HepG2 (cell line): ENCODE measurements around the gene SORBS2. TPM values are rescaled to one million over a fixed set of nuclear protein-coding genes. Genes with fewer than 3 reads are reported as not detected.

Experiments
- ATAC-seq: fragments of 200-7000 bp; cut with Tn5 transposase; 3 replicates; pipeline ENCODE4 v1.9.1; 2020; ENCODE audit warnings: mild to moderate bottlenecking, moderate library complexity
- BruUV-seq: library from RNA; stranded (reverse); fragments of 400-500 nt; replicated peaks from 2 replicates; lab custom pipeline; 2021; lab: Mats Ljungman, UMichigan
- CTCF ChIA-PET: fragments of 300-600 bp; formaldehyde crosslinking; extraction: SDS; loops from one replicate; lab custom pipeline; 2021; ENCODE audit warnings: low total read pairs, inconsistent platforms, low intra/inter-chr PET ratio; lab: Yijun Ruan, JAX
- POLR2A ChIA-PET: fragments of 350-600 bp; sonication (Branson Sonifier 250); formaldehyde crosslinking; loops from one replicate; lab custom pipeline; 2020; ENCODE audit warnings: antibody characterized with exemption, inconsistent platforms; lab: Yijun Ruan, JAX
- DNase-seq: peaks from one replicate; pipeline ENCODE4 v3.0.0-alpha.2; 2015; ENCODE audit warnings: low spot score
- FAIRE-seq: peaks from 3 replicates; lab custom pipeline; 2011; peaks lifted over from hg19 to GRCh38; lab: Jason Lieb, UNC
- H2AFZ ChIP-seq: one replicate; pipeline ENCODE4 v1.6.1; 2011; ENCODE audit warnings: low read length, inconsistent platforms
- H3K27ac ChIP-seq: fragments of 300-600 bp; 3 replicates; pipeline ENCODE4 v1.8.0; 2011; ENCODE audit warnings: mixed run types, mild to moderate bottlenecking, mixed read lengths, low read length, inconsistent platforms; ENCODE audit not compliant: insufficient read depth; ENCODE audit errors: extremely low read length
- H3K27me3 ChIP-seq, 2 experiments: fragments of 200-600 bp in 1 of 2; 2 replicates in 1 of 2; 3 replicates in 1 of 2; pipeline versions ENCODE4 v1.6.0 to v1.8.0; 2011; ENCODE audit warnings: low read length in 2 of 2, mild to moderate bottlenecking in 2 of 2, moderate library complexity in 2 of 2, inconsistent platforms in 1 of 2; ENCODE audit not compliant: insufficient read depth in 2 of 2, control insufficient read depth in 1 of 2
- H3K36me3 ChIP-seq, 2 experiments: fragments of 200-600 bp in 1 of 2; replicated peaks in 1 of 2; 2 replicates in 1 of 2; 3 replicates in 1 of 2; pipeline versions ENCODE4 v1.5.1 to v1.8.0; 2011; ENCODE audit warnings: low read length in 2 of 2, inconsistent platforms in 1 of 2; ENCODE audit not compliant: insufficient read depth in 2 of 2, control insufficient read depth in 1 of 2
- H3K4me1 ChIP-seq: 2 replicates; pipeline ENCODE4 v1.5.1; 2012; ENCODE audit warnings: low read length, inconsistent platforms; ENCODE audit not compliant: insufficient read depth
- H3K4me2 ChIP-seq: 2 replicates; pipeline ENCODE4 v1.6.0; 2011; ENCODE audit warnings: low read depth, low read length, inconsistent platforms
- H3K4me3 ChIP-seq, 3 experiments: fragments of 200-600 bp in 1 of 3; sonication (generic), shearing (Covaris generic) in 1 of 3; replicated peaks in 1 of 3; 2 replicates each; pipeline ENCODE4 v1.5.1; 2011 to 2016; ENCODE audit warnings: low read length in 3 of 3, inconsistent platforms in 2 of 3, low read depth in 2 of 3, mild to moderate bottlenecking in 2 of 3, control low read depth in 1 of 3, mixed read lengths in 1 of 3; ENCODE audit not compliant: insufficient read depth in 1 of 3
- H3K79me2 ChIP-seq: one replicate; pipeline ENCODE4 v1.6.1; 2011; ENCODE audit warnings: low read length, inconsistent platforms; ENCODE audit not compliant: insufficient read depth
- H3K9ac ChIP-seq: 2 replicates; pipeline ENCODE4 v1.6.0; 2011; ENCODE audit warnings: mild to moderate bottlenecking, low read depth, low read length, inconsistent platforms; ENCODE audit not compliant: insufficient read depth
- H3K9me3 ChIP-seq: 2 replicates; pipeline ENCODE4 v1.5.1; 2012; ENCODE audit warnings: mild to moderate bottlenecking, low read length
- H4K20me1 ChIP-seq: 2 replicates; pipeline ENCODE4 v1.6.0; 2011; ENCODE audit warnings: inconsistent platforms, mild to moderate bottlenecking, low read length, moderate library complexity; ENCODE audit not compliant: insufficient read depth
- CHD2 ChIP-seq: IDR thresholded peaks from 2 replicates; pipeline ENCODE4 v1.6.1; 2011; ENCODE audit warnings: low read depth, low read length, improper control_type of control experiment
- E2F1 ChIP-seq: sonication (generic); formaldehyde crosslinking; IDR thresholded peaks from 2 replicates; pipeline ENCODE4 v1.5.0; 2020; ENCODE audit warnings: missing genetic modification reagents
- FOXP1 ChIP-seq, 2 experiments: fragments of 450-650 bp in 1 of 2; IDR thresholded peaks; 2 replicates each; pipeline ENCODE4 v1.6.1; 2017 to 2018; ENCODE audit warnings: antibody characterized with exemption in 1 of 2
- IRF1 ChIP-seq: sonication (generic); formaldehyde crosslinking; IDR thresholded peaks from 2 replicates; pipeline ENCODE4 v1.4.0; 2020; ENCODE audit warnings: low read depth, mild to moderate bottlenecking, missing genetic modification reagents
- KDM2A ChIP-seq: sonication (generic); formaldehyde crosslinking; IDR thresholded peaks from 2 replicates; pipeline ENCODE4 v1.4.0; 2020; ENCODE audit warnings: low read depth, missing genetic modification reagents, borderline replicate concordance
- MEF2D ChIP-seq: sonication (generic); formaldehyde crosslinking; IDR thresholded peaks from 2 replicates; pipeline ENCODE4 v1.5.1; 2020; ENCODE audit warnings: mild to moderate bottlenecking, missing genetic modification reagents
- NCOA1 ChIP-seq: sonication (generic); formaldehyde crosslinking; IDR thresholded peaks from 2 replicates; pipeline ENCODE4 v1.9.0; 2021; ENCODE audit warnings: missing genetic modification reagents
- SRY ChIP-seq: sonication (generic); formaldehyde crosslinking; IDR thresholded peaks from 2 replicates; pipeline ENCODE4 v1.8.0; 2022; ENCODE audit warnings: mild to moderate bottlenecking, missing genetic modification reagents
- ZFX ChIP-seq: sonication (generic); formaldehyde crosslinking; IDR thresholded peaks from 2 replicates; pipeline ENCODE4 v1.4.0; 2020; ENCODE audit warnings: mild to moderate bottlenecking, low read depth, missing genetic modification reagents, moderate library complexity
- ZNF30 ChIP-seq: sonication (generic); formaldehyde crosslinking; IDR thresholded peaks from 2 replicates; pipeline ENCODE4 v1.5.0; 2020; ENCODE audit warnings: mild to moderate bottlenecking, missing genetic modification reagents
- ZNF503 ChIP-seq: sonication (generic); formaldehyde crosslinking; IDR thresholded peaks from 2 replicates; pipeline ENCODE4 v1.4.0; 2020; ENCODE audit warnings: missing genetic modification reagents
- ZNF629 ChIP-seq: sonication (generic); formaldehyde crosslinking; conservative IDR thresholded peaks from 2 replicates; pipeline ENCODE4 v1.5.0; 2020; ENCODE audit warnings: missing genetic modification reagents
- ZNF792 ChIP-seq: IDR thresholded peaks from 2 replicates; pipeline ENCODE4 v1.6.1; 2016
- WGBS: methylation state at CpG from one replicate; pipeline ENCODE4 v1.1.6; 2017; ENCODE audit warnings: low lambda C conversion rate; 5-methylcytosine and 5-hydroxymethylcytosine counted together
- in situ Hi-C: cut with HindIII; loops from 2 replicates; pipeline ENCODE4 v1.10.0; 2017; ENCODE audit warnings: low pct_unique_long_range_greater_than_20kb; ENCODE audit not compliant: extremely low pct_ligation_motif_present
- intact Hi-C: fragments of 100-400 bp; cut with micrococcal nuclease; formaldehyde crosslinking; loops from one replicate; pipeline ENCODE4 v1.10.0; 2022; ENCODE audit not compliant: unreplicated experiment
- polyA plus RNA-seq, 8 experiments: library from polyadenylated mRNA; depleted of rRNA in 3 of 8; stranded (reverse) in 7 of 8; unstranded in 1 of 8; fragments of >200 nt; fragmentation: Illumina TruSeq in 4 of 8; extraction: Trizol in 4 of 8; gene quantifications; 2 replicates each; pipeline versions ENCODE4 v1.2.1 to v1.2.3, GENCODE V29; 2011 to 2016; ENCODE audit warnings: low read depth in 4 of 8, missing spikeins in 1 of 8, mixed read lengths in 1 of 8; ENCODE audit not compliant: insufficient read depth in 1 of 8
- total RNA-seq, 5 experiments: library from RNA; depleted of rRNA; stranded (reverse); fragments of >200 nt; fragmentation: Illumina TruSeq; extraction: Trizol; gene quantifications; 2 replicates each; pipeline ENCODE4 v1.2.3, GENCODE V29; 2016; ENCODE audit warnings: low read depth in 1 of 5

Gene SORBS2
- total and polyA plus RNA-seq, 2 of the 13 experiments (the other 11 are each of a cell fraction or from before 2014, with no cell fraction given) = 25.0 to 80.5 TPM

GRCh38 chr4:185811509-185812364 lies at the start of gene SORBS2 (continued):
- TF ChIP-seq ZNF503 (CRISPR knock-in tag) = 0 out of 2 replicates have a peak, but pooled peaks have one; percentile 42
- TF ChIP-seq ZFX (CRISPR knock-in tag) = peak; percentile 37; the same call in 1 of the 2 replicates
- peak; percentile 61 for TF ChIP-seq KDM2A (CRISPR knock-in tag)
- 0 out of 2 replicates have a peak, but pooled peaks have one; percentile 29 for TF ChIP-seq CHD2
- TF ChIP-seq SRY = peak; percentile 54; the same call in 1 of the 2 replicates
- 0 out of 2 replicates have a peak, but pooled peaks have one; percentile 22 for TF ChIP-seq ZNF629 (CRISPR knock-in tag)
- 0 out of 2 replicates have a peak, but pooled peaks have one; percentile 37 for TF ChIP-seq MEF2D (CRISPR knock-in tag)
- 0 out of 2 replicates have a peak, but pooled peaks have one; percentile 46 for TF ChIP-seq ZNF792 (CRISPR knock-in tag)
- no peak for TF ChIP-seq FOXP1 (IDR thresholded peaks at IDR 0.05)
- 0 out of 2 replicates have a peak, but pooled peaks have one; percentile 3 for TF ChIP-seq FOXP1 (CRISPR knock-in tag; IDR thresholded peaks at IDR 0.05)
- TF ChIP-seq, all 625 proteins: peak for 114

- ChIA-PET POLR2A (no interaction called here), CTCF (no interaction called here)
- intact Hi-C loops = no loop called here
- no peak for DNase-seq
- Histone ChIP-seq H3K4me1 (no peaks in the 10 kb centered on the region), H3K4me3 (no peak overlapping the region), H3K36me3 (no peaks in the 10 kb centered on the region), H4K20me1 (no peaks in the 10 kb centered on the region), H3K27me3 (peaks cover 0 to 5% of the 10 kb centered on the region in 2 experiments; a peak in 1 of 5 replicates), H3K4me2 (no peak overlapping the region), H3K27ac (no peak overlapping the region), H3K9ac (no peak overlapping the region), H2AFZ (no peak overlapping the region), H3K79me2 (no peaks in the 10 kb centered on the region), H3K9me3 (peaks cover 12% of the 10 kb centered on the region; the same call in 1 of the 2 replicates)
- no peak for FAIRE-seq
- in situ Hi-C loops = no loop called here
- BruUV-seq = no TSS peak
- WGBS = 29% methylated on average over 7 of the region's 7 CpGs
- no peak for ATAC-seq
- TF ChIP-seq ZNF30 (CRISPR knock-in tag) (no peak), E2F1 (CRISPR knock-in tag) (no peak), NCOA1 (CRISPR knock-in tag) (no peak), IRF1 (CRISPR knock-in tag) (no peak)
Observed at GRCh38 chr4:185859111-185859510, 47.1 kb upstream of the SORBS2 start.
